ENCODE data around the gene OIT3. TPM values are rescaled to one million over a fixed set of nuclear protein-coding genes. Genes with fewer than 3 reads are reported as not detected.

The OIT3 gene
- polyA plus RNA-seq, 1 experiment: not detected

DNA sequence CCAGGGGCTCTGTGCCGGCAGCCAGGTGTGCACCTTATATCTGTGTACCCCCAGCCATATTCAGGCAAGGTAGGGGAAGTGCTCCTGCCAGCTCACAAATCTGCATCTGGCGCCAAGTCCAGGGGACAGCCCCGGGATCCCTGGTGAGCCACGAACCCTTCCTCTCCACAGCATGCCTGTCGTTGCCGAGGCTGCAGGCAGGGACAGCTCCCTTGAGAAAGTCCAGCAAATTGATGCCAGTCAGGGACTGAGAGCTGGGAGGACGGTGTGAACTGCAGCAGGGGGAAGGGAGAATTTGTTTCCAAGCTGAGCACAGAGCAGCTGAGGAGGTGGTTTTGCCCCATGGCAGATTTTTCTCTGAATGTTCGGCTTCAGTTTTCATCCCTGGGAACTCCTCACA is 60.1 kb downstream of the OIT3 start:
- ChIA-PET POLR2A (no interaction called here), CTCF (no interaction called here)
- H3K9me3 ChIP-seq (ENCODE audit: control insufficient read depth, insufficient read depth, low read length): no peaks in the 10 kb centered on the region
- H3K4me3 ChIP-seq (ENCODE audit: low read depth, low read length): no peak overlapping the region
- H3K27me3 ChIP-seq (ENCODE audit: control insufficient read depth, insufficient read depth, low read length): peaks cover 11% of the 10 kb centered on the region
- no peak for TF ChIP-seq CTCF (IDR thresholded peaks at IDR 0.05; ENCODE audit: low read depth, low read length)
- H3K27ac ChIP-seq (ENCODE audit: low read depth, low read length): no peak overlapping the region
- no peak for DNase-seq (ENCODE audit: low read depth, low spot score)

DNA sequence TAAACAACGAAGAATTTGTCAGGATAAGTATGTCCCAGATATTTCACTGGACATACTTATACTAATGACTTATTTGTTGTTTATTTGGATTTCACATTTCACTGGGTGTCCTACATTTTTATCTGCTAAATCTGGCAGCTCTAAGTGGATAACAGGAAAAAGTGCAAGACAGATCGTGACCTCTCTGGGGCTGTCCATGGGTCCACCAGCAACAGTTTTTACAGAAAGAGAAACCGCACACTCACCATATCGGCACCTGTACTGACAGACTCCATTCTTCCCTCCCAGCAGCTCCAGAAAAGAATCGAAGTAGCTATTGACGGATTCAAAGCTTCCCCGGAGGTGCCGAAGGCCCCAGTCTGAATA is 60.7 kb downstream of the OIT3 start:
- Histone ChIP-seq H3K27me3 (ENCODE audit: control insufficient read depth, insufficient read depth, low read length) (peaks cover 11% of the 10 kb centered on the region), H3K4me3 (ENCODE audit: low read depth, low read length) (no peak overlapping the region), H3K9me3 (ENCODE audit: control insufficient read depth, insufficient read depth, low read length) (no peaks in the 10 kb centered on the region), H3K27ac (ENCODE audit: low read depth, low read length) (no peak overlapping the region)
- TF ChIP-seq CTCF (IDR thresholded peaks at IDR 0.05; ENCODE audit: low read depth, low read length): no peak
- ChIA-PET CTCF (no interaction called here), POLR2A (no interaction called here)
- no peak for DNase-seq (ENCODE audit: low read depth, low spot score)

DNA sequence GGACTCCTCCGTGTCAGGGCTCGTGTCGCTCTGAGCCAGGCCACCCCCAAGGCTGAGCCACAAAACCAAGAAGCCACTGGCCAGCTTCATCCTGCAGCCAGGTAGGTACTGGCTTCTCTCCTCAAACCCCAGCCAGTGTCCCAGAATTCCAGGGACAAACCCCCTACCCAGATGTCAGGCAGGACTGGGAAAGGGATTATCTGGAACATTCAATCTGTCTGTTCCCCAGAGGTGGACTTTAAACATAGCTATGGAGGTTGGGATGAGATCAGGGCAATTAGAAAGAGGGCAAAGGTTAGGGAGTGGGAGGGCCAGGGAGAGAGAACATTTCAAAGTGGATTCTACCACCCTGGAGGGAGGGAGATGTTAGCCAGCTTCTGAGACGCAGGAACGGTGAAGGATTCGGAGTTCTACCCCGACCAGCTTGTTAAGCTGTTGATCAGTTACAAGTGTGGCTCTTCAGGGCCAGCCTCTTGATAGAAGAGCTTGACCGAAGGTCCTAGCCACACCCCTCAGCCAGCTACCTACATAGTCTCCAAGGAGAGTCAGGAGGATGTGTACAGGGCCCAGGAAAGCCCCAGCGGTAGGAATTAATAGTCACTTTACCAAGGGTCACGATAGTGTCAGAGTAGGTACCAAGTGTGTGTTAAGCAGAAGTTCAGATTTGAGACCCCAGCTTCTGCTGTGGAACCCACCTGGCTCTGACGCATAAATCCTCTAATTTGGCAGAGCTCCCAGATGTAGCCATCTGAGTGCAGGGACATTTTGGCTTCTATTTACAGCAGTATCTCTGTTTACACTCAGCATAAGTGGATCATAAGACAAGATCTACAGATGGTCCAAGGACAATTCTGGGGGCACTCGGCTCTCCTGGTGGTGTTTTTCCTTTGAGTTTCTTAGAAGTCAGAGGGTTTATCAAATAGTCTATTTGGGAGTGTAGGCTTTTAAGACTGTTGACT is 61.3 kb downstream of the OIT3 start, which contains the start of gene PLA2G12B:
Gene PLA2G12B, minus strand, starts transcription at position 211 of the 959 bp plus-strand sequence. Its CDS starts 121 bp downstream, at position 90.
- ChIA-PET POLR2A (no interaction called here), CTCF (interaction anchor here (0.6 to 1.0 kb wide), 2 partner anchors 18 to 204 kb away, joined by 3 read pairs; no protein-coding TSS in a partner anchor)
- DNase-seq (ENCODE audit: low read depth, low spot score): no peak
- Histone ChIP-seq H3K27ac (ENCODE audit: low read depth, low read length) (no peak within 1 kb of the TSS), H3K27me3 (ENCODE audit: control insufficient read depth, insufficient read depth, low read length) (peaks cover 11% of the 10 kb centered on the region), H3K4me3 (ENCODE audit: low read depth, low read length) (no peak within 1 kb of the TSS), H3K9me3 (ENCODE audit: control insufficient read depth, insufficient read depth, low read length) (no peaks in the 10 kb centered on the region)
- no peak for TF ChIP-seq CTCF (IDR thresholded peaks at IDR 0.05; ENCODE audit: low read depth, low read length)

DNA sequence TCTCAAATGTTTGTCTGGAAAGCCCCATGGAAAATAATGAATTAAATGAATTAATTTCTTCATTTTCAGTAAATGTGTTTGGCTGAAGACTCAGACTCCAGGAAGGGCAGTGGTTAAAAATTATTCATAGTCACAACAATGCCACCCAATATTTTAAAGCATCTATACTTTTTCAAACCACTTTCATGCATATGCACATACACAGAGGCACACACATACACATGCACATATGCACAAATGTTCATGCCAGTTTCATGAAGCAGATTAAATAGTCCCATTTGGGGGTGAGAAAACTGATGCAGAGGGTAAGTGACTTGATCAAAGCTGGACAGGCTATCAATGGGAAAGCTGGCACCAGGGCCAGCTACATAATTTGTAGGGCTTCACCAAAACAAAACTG is 62.5 kb downstream of the OIT3 start:
- CTCF ChIA-PET: interaction anchor here (0.6 to 1.0 kb wide), 2 partner anchors 17 to 203 kb away, joined by 3 read pairs; no protein-coding TSS in a partner anchor
- H3K27me3 ChIP-seq (ENCODE audit: control insufficient read depth, insufficient read depth, low read length): peaks cover 11% of the 10 kb centered on the region
- no peak overlapping the region for H3K27ac ChIP-seq (ENCODE audit: low read depth, low read length)
- no peak for TF ChIP-seq CTCF (IDR thresholded peaks at IDR 0.05; ENCODE audit: low read depth, low read length)
- H3K9me3 ChIP-seq (ENCODE audit: control insufficient read depth, insufficient read depth, low read length): no peaks in the 10 kb centered on the region
- POLR2A ChIA-PET: no interaction called here
- H3K4me3 ChIP-seq (ENCODE audit: low read depth, low read length): no peak overlapping the region
- DNase-seq (ENCODE audit: low read depth, low spot score): no peak

DNA sequence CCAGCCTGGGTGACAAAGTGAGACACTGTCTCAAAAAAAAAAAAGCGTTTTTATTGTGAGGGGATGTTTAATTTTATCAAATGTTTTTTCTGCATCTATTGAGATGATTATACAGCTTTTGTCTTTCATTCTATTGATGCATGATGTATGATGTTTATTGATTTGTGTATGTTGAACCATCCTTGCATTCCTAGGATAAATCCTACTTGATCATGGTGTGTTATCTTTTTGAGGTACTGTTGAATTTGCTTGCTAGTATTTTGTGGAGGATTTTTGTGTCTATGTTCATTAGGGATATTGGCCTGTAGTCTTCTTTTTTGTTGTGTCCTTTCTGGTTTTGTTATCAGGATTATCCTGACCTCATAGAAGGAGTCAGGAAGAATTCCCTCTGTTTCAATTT is 83.3 kb downstream of the OIT3 start:
- POLR2A ChIA-PET: no interaction called here
- TF ChIP-seq CTCF (IDR thresholded peaks at IDR 0.05; ENCODE audit: low read depth, low read length): no peak
- Histone ChIP-seq H3K9me3 (ENCODE audit: control insufficient read depth, insufficient read depth, low read length) (peaks cover 7% of the 10 kb centered on the region), H3K4me3 (ENCODE audit: low read depth, low read length) (no peak overlapping the region), H3K27me3 (ENCODE audit: control insufficient read depth, insufficient read depth, low read length) (no peaks in the 10 kb centered on the region), H3K27ac (ENCODE audit: low read depth, low read length) (no peak overlapping the region)
- DNase-seq (ENCODE audit: low read depth, low spot score): no peak
- CTCF ChIA-PET: no interaction called here

Measured in AG04450 (cell line).